K562 (cell line): ENCODE results near the gene SYPL2. TPM values are rescaled to one million over a fixed set of nuclear protein-coding genes. Genes with fewer than 3 reads are reported as not detected.
A peak's percentile ranks its signal among the peaks of the same experiment; 100 is the strongest.

Source experiments
- ATAC-seq: fragments of 200-7000 bp; cut with Tn5 transposase; 3 replicates; pipeline ENCODE4 v1.9.1; 2020; ENCODE audit warnings: moderate library complexity
- BruUV-seq: library from RNA; stranded (reverse); fragments of 400-500 nt; replicated peaks from 2 replicates; lab custom pipeline; 2021; lab: Mats Ljungman, UMichigan
- CTCF ChIA-PET: fragments of 300-600 bp; formaldehyde crosslinking; extraction: SDS; loops from one replicate; lab custom pipeline; 2021; ENCODE audit warnings: low intra/inter-chr PET ratio; lab: Yijun Ruan, JAX
- POLR2A ChIA-PET: fragments of 300-600, 350-650 bp; sonication (Branson Sonifier 250); formaldehyde crosslinking; extraction: SDS; loops from one replicate; lab custom pipeline; 2021; ENCODE audit warnings: antibody characterized with exemption, inconsistent platforms; lab: Yijun Ruan, JAX
- DNase-seq, 4 experiments: peaks; one replicate each; pipeline versions ENCODE4 v3.0.0 to v3.0.0-alpha.2; 2011 to 2018; ENCODE audit warnings: low spot score in 3 of 4, mixed read lengths in 3 of 4; ENCODE audit errors: extremely low read depth in 1 of 4
- FAIRE-seq: peaks from 2 replicates; lab custom pipeline; 2011; peaks lifted over from hg19 to GRCh38; lab: Jason Lieb, UNC
- H2AFZ ChIP-seq: 2 replicates; pipeline ENCODE4 v1.6.0; 2011; ENCODE audit warnings: low read depth, low read length, control low read depth, inconsistent platforms
- H3K27ac ChIP-seq: fragments of 200-600 bp; 3 replicates; pipeline ENCODE4 v1.8.0; 2011; ENCODE audit warnings: low read depth, mild to moderate bottlenecking, control low read depth, inconsistent platforms, low read length, moderate library complexity, mixed read lengths; ENCODE audit errors: extremely low read depth
- H3K27me3 ChIP-seq, 2 experiments: fragments of 300-600 bp in 1 of 2; 2 replicates in 1 of 2; 3 replicates in 1 of 2; pipeline versions ENCODE4 v1.6.0 to v1.8.0; 2011; ENCODE audit warnings: inconsistent platforms in 2 of 2, low read length in 2 of 2, mild to moderate bottlenecking in 1 of 2, mixed read lengths in 1 of 2, moderate library complexity in 1 of 2; ENCODE audit not compliant: control insufficient read depth in 2 of 2, insufficient read depth in 2 of 2
- H3K36me3 ChIP-seq: fragments of 300-600 bp; 3 replicates; pipeline ENCODE4 v1.8.0; 2011; ENCODE audit warnings: mild to moderate bottlenecking, low read length, inconsistent platforms; ENCODE audit not compliant: control insufficient read depth, insufficient read depth
- H3K4me1 ChIP-seq, 2 experiments: fragments of 200-600 bp in 1 of 2; replicated peaks in 1 of 2; 2 replicates in 1 of 2; 3 replicates in 1 of 2; pipeline versions ENCODE4 v1.5.1 to v1.8.0; 2011; ENCODE audit warnings: inconsistent platforms in 2 of 2, low read length in 2 of 2, mild to moderate bottlenecking in 1 of 2, mixed read lengths in 1 of 2, moderate library complexity in 1 of 2; ENCODE audit not compliant: control insufficient read depth in 2 of 2, insufficient read depth in 2 of 2
- H3K4me2 ChIP-seq: 2 replicates; pipeline ENCODE4 v1.6.1; 2011; ENCODE audit warnings: low read length, control low read depth, inconsistent platforms, mixed read lengths; ENCODE audit not compliant: insufficient read depth
- H3K4me3 ChIP-seq: fragments of 200-600 bp; sonication (generic), shearing (Covaris generic); 2 replicates; pipeline ENCODE4 v1.5.1; 2016; ENCODE audit warnings: control low read depth, inconsistent platforms
- H3K79me2 ChIP-seq: fragments of 200-600 bp; 3 replicates; pipeline ENCODE4 v1.8.0; 2011; ENCODE audit warnings: low read length, inconsistent platforms; ENCODE audit not compliant: control insufficient read depth, insufficient read depth
- H3K9ac ChIP-seq, 2 experiments: 2 replicates each; pipeline versions ENCODE4 v1.6.0 to v1.6.1; 2011; ENCODE audit warnings: low read depth in 2 of 2, low read length in 2 of 2, control low read depth in 1 of 2, inconsistent platforms in 1 of 2, mild to moderate bottlenecking in 1 of 2, mixed read lengths in 1 of 2; ENCODE audit not compliant: insufficient read depth in 1 of 2
- H3K9me1 ChIP-seq: one replicate; pipeline ENCODE4 v1.6.0; 2011; ENCODE audit warnings: inconsistent platforms, mild to moderate bottlenecking, low read length, moderate library complexity; ENCODE audit not compliant: control insufficient read depth, insufficient read depth
- H3K9me3 ChIP-seq: replicated peaks from 2 replicates; pipeline ENCODE4 v1.5.1; 2011; ENCODE audit warnings: low read depth, low read length, inconsistent platforms; ENCODE audit not compliant: control insufficient read depth, insufficient read depth
- H4K20me1 ChIP-seq: replicated peaks from 2 replicates; pipeline ENCODE4 v1.6.1; 2011; ENCODE audit warnings: low read length, inconsistent platforms, mixed read lengths; ENCODE audit not compliant: control insufficient read depth, insufficient read depth
- EGR1 ChIP-seq: fragments of 450-650 bp; conservative IDR thresholded peaks from 2 replicates; pipeline ENCODE4 v1.6.1; 2017; ENCODE audit warnings: mild to moderate bottlenecking
- ESRRA ChIP-seq: fragments of 450-650 bp; IDR thresholded peaks from 2 replicates; pipeline ENCODE4 v1.6.1; 2014; ENCODE audit warnings: low read depth, mild to moderate bottlenecking, moderate library complexity, borderline replicate concordance
- HLTF ChIP-seq: fragments of 450-650 bp; IDR thresholded peaks from 2 replicates; pipeline ENCODE4 v1.6.1; 2016
- JUND ChIP-seq, 2 experiments: IDR thresholded peaks; 2 replicates in 1 of 2; 3 replicates in 1 of 2; pipeline ENCODE4 v1.6.1; 2011; ENCODE audit warnings: borderline replicate concordance in 2 of 2, low read depth in 2 of 2, low read length in 2 of 2, improper control_type of control experiment in 1 of 2, missing biosample characterization in 1 of 2, missing genetic modification characterization in 1 of 2, missing genetic modification reagents in 1 of 2
- SAP30 ChIP-seq: fragments of 200-600 bp; sonication (generic); IDR thresholded peaks from 2 replicates; pipeline ENCODE4 v1.6.1; 2012; ENCODE audit warnings: borderline replicate concordance, low read depth, mild to moderate bottlenecking, moderate library complexity, low read length, control low read depth, inconsistent platforms; ENCODE audit not compliant: insufficient read depth, poor library complexity, severe bottlenecking
- ZBTB7A ChIP-seq: IDR thresholded peaks from 2 replicates; pipeline ENCODE4 v1.6.1; 2011; ENCODE audit warnings: low read depth, mild to moderate bottlenecking, low read length, moderate library complexity, borderline replicate concordance; ENCODE audit not compliant: control insufficient read depth
- ZNF175 ChIP-seq: fragments of 200-800 bp; sonication (Bioruptor generic); IDR thresholded peaks from 2 replicates; pipeline ENCODE4 v1.6.1; 2016; ENCODE audit warnings: low read depth, mild to moderate bottlenecking, missing genetic modification characterization, missing compliant biosample characterization
- ZNF398 ChIP-seq: fragments of 250-450 bp; sonication (Bioruptor Pico); IDR thresholded peaks from 2 replicates; pipeline ENCODE4 v1.8.0; 2021; ENCODE audit warnings: moderate library complexity, mild to moderate bottlenecking, inconsistent platforms
- WGBS: fragments of 100-300 bp; shearing (Covaris generic); methylation state at CpG from one replicate; pipeline ENCODE4 v1.1.6; 2016; ENCODE audit warnings: low coverage, mixed read lengths; ENCODE audit not compliant: insufficient coverage; ENCODE audit errors: missing lambda C conversion rate; 5-methylcytosine and 5-hydroxymethylcytosine counted together
- in situ Hi-C: fragments of 300-500 bp; cut with MboI; formaldehyde crosslinking; loops from 4 replicates; pipeline ENCODE4 v1.15.0; 2018; ENCODE audit warnings: inconsistent platforms, mixed read lengths
- intact Hi-C: fragments of 100-400 bp; cut with micrococcal nuclease; formaldehyde crosslinking; loops from 2 replicates; pipeline ENCODE4 v1.14.2; 2022
- polyA plus RNA-seq, 8 experiments: library from polyadenylated mRNA; depleted of rRNA in 4 of 8; stranded (reverse) in 5 of 8; unstranded in 3 of 8; fragments of >200 nt; fragmentation: Nextera tagmentation in 2 of 8; fragmentation: Illumina TruSeq in 1 of 8; extraction: Ambion mirVana in 2 of 8; extraction: Trizol in 1 of 8; gene quantifications; 2 replicates each; pipeline versions ENCODE4 v1.2.1 to v1.2.3, GENCODE V29; 2011 to 2014; ENCODE audit warnings: inconsistent platforms in 1 of 8, missing spikeins in 1 of 8
- total RNA-seq, 7 experiments: library from RNA; depleted of rRNA in 6 of 7; stranded (reverse); fragments of >200 nt in 6 of 7; fragmentation: Illumina TruSeq in 2 of 7; extraction: Trizol in 2 of 7; gene quantifications; 2 replicates each; pipeline versions ENCODE4 v1.2.1 to v1.2.3, GENCODE V29; 2011 to 2021; ENCODE audit warnings: low replicate concordance in 1 of 7
- TF ChIP-seq, protein P1 (sequence below): fragments of 450-650 bp; IDR thresholded peaks from 2 replicates; pipeline ENCODE4 v1.6.1; 2017; ENCODE audit warnings: antibody characterized with exemption, mild to moderate bottlenecking
- TF ChIP-seq, protein P2 (sequence below): fragments of 450-650 bp; IDR thresholded peaks from 2 replicates; pipeline ENCODE4 v1.6.1; 2018; ENCODE audit not compliant: partially characterized antibody

Gene SYPL2
- total and polyA plus RNA-seq, 9 of the 15 experiments (the other 6 are each of a cell fraction or from before 2014, with no cell fraction given) = 0.03 to 0.20 (median 0.07) TPM; not detected in 2

GRCh38 chr1:109485001-109485400 lies 18.7 kb downstream of the SYPL2 start:
- FAIRE-seq (no peak), ATAC-seq (no peak), DNase-seq (peak in 3 of 4 experiments; percentile 42 to 54 (median 45))
- in situ Hi-C loops (no loop called here), intact Hi-C loops (no loop called here)
- Histone ChIP-seq H4K20me1 (no peaks in the 10 kb centered on the region), H3K4me1 (peaks cover 12 to 23% of the 10 kb centered on the region in 2 experiments; a peak in 4 of 5 replicates), H2AFZ (peak overlapping the region; percentile 99), H3K9me3 (no peaks in the 10 kb centered on the region), H3K9me1 (no peaks in the 10 kb centered on the region), H3K79me2 (peaks cover 9% of the 10 kb centered on the region; the same call in 2 of the 3 replicates), H3K4me2 (peak overlapping the region; percentile 98), H3K27me3 (peaks cover 12 to 17% of the 10 kb centered on the region in 2 experiments; a peak in 4 of 5 replicates), H3K27ac (no peak overlapping the region; the same call in 2 of the 3 replicates), H3K9ac (peak overlapping the region in 1 of 2 experiments; percentile 100; a peak in 1 of 4 replicates), H3K4me3 (peak overlapping the region; percentile 76; the same call in 1 of the 2 replicates), H3K36me3 (peaks cover 41% of the 10 kb centered on the region; the same call in 2 of the 3 replicates)
- CTCF ChIA-PET = interaction anchor here (0.6 kb wide), 1 partner anchor 13 kb away, joined by 3 read pairs; no protein-coding TSS in a partner anchor
- no TSS peak for BruUV-seq
- WGBS = 9% methylated on average over 2 of the region's 3 CpGs
- POLR2A ChIA-PET = interaction anchor here (0.6 to 4.1 kb wide), 7 partner anchors 23 to 568 kb away, joined by 3 to 21 read pairs (median 3); partner anchors contain the start of gene GNAI3
- TF ChIP-seq ZNF398 (CRISPR knock-in tag) (no peak), ZNF175 (no peak), ZBTB7A (peak; percentile 45; the same call in 1 of the 2 replicates), HLTF (no peak), ESRRA (no peak), JUND (IDR thresholded peaks at IDR 0.05; ENCODE audit: borderline replicate concordance, low read depth, low read length) (peak; percentile 7; the same call in 1 of the 2 replicates), JUND (tag; IDR thresholded peaks at IDR 0.05; ENCODE audit: borderline replicate concordance, low read depth, low read length) (no peak), EGR1 (peak; percentile 53), SAP30 (no peak)
- TF ChIP-seq, protein P1, sequence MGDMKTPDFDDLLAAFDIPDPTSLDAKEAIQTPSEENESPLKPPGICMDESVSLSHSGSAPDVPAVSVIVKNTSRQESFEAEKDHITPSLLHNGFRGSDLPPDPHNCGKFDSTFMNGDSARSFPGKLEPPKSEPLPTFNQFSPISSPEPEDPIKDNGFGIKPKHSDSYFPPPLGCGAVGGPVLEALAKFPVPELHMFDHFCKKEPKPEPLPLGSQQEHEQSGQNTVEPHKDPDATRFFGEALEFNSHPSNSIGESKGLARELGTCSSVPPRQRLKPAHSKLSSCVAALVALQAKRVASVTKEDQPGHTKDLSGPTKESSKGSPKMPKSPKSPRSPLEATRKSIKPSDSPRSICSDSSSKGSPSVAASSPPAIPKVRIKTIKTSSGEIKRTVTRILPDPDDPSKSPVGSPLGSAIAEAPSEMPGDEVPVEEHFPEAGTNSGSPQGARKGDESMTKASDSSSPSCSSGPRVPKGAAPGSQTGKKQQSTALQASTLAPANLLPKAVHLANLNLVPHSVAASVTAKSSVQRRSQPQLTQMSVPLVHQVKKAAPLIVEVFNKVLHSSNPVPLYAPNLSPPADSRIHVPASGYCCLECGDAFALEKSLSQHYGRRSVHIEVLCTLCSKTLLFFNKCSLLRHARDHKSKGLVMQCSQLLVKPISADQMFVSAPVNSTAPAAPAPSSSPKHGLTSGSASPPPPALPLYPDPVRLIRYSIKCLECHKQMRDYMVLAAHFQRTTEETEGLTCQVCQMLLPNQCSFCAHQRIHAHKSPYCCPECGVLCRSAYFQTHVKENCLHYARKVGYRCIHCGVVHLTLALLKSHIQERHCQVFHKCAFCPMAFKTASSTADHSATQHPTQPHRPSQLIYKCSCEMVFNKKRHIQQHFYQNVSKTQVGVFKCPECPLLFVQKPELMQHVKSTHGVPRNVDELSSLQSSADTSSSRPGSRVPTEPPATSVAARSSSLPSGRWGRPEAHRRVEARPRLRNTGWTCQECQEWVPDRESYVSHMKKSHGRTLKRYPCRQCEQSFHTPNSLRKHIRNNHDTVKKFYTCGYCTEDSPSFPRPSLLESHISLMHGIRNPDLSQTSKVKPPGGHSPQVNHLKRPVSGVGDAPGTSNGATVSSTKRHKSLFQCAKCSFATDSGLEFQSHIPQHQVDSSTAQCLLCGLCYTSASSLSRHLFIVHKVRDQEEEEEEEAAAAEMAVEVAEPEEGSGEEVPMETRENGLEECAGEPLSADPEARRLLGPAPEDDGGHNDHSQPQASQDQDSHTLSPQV = no peak
- TF ChIP-seq, protein P2, sequence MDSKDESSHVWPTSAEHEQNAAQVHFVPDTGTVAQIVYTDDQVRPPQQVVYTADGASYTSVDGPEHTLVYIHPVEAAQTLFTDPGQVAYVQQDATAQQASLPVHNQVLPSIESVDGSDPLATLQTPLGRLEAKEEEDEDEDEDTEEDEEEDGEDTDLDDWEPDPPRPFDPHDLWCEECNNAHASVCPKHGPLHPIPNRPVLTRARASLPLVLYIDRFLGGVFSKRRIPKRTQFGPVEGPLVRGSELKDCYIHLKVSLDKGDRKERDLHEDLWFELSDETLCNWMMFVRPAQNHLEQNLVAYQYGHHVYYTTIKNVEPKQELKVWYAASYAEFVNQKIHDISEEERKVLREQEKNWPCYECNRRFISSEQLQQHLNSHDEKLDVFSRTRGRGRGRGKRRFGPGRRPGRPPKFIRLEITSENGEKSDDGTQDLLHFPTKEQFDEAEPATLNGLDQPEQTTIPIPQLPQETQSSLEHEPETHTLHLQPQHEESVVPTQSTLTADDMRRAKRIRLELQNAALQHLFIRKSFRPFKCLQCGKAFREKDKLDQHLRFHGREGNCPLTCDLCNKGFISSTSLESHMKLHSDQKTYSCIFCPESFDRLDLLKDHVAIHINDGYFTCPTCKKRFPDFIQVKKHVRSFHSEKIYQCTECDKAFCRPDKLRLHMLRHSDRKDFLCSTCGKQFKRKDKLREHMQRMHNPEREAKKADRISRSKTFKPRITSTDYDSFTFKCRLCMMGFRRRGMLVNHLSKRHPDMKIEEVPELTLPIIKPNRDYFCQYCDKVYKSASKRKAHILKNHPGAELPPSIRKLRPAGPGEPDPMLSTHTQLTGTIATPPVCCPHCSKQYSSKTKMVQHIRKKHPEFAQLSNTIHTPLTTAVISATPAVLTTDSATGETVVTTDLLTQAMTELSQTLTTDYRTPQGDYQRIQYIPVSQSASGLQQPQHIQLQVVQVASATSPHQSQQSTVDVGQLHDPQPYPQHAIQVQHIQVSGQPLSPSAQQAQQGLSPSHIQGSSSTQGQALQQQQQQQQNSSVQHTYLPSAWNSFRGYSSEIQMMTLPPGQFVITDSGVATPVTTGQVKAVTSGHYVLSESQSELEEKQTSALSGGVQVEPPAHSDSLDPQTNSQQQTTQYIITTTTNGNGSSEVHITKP = no peak
